ENCODE results near the gene CLIC4.
"Not testable (repeated sequence)": the region's sequence is repeated elsewhere in the genome, so short reads cannot be mapped to it uniquely, and the experiment has no call there.

Gene CLIC4

DNA sequence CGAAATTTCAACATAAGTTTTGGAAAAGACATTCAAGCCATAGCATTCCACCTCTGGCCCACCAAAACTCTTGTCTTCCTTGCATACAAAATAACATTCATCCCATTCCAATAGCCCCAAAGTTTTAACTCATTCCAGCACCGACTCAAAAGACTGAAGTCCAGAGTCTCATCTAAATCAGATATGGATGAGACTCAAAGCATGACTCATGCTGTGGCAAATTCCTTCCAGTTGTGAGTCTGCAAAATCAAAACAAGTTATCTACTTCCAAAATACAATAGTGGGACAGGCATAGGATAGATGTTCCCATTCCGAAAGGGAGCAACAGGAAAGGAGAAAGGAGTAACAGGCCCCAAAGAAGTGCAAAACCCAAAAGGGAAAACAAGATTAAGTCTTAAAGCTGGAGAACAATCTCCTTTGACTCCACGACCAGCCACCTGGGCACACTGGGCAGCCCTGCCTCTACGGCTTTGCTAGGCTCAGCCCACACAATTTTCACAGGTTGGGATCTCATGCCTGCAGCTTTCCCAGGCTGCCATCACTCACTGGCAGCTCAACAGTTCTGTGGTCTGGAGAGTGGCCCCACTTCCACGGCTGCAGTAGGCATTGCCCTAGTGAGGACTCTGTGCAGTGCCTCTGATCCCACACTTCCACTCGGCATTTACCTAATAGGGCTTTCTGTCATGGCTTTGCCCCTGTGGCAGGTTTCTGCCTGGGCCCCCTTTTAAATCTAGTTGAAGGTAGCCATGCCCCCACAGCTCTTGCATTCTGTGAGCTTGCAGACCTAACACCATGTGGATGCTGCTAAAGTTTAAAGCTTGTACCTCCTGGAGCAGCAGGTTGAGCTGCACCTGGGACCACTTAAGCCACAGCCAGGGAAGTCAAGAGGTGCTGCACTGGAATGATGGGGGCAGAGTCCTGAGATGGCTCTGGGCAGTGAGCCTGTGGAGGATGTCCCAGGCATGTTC is 133.8 kb downstream of the CLIC4 start:
- no peak for DNase-seq (ENCODE audit: low spot score)

DNA sequence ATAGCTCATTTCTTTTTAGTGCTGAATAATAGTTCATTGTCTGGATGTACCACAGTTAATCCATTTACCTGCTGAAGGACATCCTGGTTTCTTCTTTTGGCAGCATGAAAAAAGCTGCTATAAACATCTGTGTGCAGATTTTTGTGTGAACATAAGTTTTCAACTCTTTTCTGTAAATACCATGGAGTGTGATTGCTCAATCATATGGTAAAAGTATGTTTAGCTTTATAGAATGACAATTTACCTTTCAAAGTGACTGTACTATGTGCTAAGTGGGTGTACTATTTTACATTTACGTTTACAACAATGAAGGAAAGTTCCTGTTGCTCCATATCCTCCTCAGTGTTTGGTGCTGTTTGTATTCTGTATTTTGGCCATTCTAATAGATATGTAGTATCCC is 135.8 kb downstream of the CLIC4 start:
- no peak for DNase-seq (ENCODE audit: low spot score)

DNA sequence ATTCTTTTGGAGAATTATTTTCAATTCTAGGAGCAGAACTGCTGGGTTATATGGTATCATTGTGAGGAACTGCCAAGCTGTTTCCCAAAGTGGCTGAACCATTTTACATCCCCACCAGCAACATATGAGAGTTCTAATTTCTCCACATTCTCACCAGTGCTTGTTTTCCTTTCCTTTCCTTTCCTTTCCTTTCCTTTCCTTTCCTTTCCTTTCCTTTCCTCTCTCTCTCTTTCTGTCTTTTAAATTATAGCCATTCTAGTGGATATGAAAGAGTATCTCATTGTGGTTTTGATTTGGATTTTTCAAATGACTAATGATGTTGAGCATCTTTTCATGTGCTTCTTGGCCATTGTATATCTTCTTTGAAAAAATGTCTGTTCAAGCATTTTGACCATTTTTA is 139.5 kb downstream of the CLIC4 start:
- DNase-seq (ENCODE audit: low spot score), result no peak

DNA sequence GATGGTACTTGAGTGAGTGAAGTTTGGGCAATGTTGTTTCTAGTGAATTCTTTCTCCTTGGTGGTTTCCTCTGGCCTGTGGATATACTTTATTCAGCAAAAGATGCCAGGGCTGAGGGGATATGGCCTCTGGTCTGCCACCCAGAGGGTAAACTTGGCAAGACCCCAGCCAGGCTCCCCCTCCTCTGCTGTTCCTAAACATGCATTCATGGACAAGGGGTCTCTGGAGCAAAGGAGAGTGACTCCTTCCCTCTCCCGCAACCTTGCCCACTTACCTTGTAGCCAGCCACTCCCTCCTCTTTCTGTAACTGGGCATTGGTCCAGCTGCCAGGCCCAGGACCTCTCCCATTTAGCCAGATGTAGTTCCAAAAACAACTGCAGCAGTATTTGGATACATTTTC is 141.0 kb downstream of the CLIC4 start:
- DNase-seq (ENCODE audit: low spot score), result no peak

DNA sequence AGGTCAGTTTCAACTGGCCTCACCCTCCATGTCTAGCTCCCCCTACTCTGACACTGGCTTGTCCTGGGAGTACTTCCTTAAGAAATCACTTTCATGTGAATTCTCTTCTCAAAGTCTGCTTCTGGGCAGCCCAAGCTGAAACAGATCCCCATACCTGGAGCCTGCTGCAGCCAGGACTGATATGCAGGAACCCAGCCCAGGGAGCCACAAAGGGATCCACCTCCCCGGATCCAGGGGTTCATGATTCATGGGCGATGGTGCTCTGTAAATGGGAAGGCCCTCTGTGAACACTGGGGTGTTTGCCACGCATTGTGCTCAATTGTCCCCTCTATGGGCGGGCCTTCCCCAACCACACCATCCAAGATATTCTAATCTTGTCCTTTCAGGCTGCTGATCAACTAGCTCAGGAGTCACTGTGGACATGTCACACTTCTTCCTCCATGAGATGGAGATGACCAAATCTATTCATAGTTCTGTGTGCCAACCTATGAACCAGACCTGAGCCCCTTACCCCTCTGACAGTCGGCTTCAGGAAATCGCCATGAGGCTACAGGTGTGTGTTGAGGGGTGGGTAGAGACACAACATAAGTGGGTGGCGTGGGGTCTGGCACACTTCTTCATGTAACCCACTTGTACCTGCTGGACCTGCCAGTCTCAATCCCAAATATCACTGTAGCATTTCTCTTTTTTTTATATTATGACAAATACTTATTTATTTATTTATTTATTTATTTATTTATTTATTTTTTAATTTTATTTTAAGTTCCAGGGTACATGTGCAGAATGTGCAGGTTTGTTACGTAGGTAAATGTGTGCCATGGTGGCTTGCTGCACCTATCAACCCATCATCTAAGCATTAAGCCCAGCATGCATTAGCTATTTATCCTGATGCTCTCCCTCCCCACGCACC is 143.1 kb downstream of the CLIC4 start:
- no peak for DNase-seq (ENCODE audit: low spot score)

DNA sequence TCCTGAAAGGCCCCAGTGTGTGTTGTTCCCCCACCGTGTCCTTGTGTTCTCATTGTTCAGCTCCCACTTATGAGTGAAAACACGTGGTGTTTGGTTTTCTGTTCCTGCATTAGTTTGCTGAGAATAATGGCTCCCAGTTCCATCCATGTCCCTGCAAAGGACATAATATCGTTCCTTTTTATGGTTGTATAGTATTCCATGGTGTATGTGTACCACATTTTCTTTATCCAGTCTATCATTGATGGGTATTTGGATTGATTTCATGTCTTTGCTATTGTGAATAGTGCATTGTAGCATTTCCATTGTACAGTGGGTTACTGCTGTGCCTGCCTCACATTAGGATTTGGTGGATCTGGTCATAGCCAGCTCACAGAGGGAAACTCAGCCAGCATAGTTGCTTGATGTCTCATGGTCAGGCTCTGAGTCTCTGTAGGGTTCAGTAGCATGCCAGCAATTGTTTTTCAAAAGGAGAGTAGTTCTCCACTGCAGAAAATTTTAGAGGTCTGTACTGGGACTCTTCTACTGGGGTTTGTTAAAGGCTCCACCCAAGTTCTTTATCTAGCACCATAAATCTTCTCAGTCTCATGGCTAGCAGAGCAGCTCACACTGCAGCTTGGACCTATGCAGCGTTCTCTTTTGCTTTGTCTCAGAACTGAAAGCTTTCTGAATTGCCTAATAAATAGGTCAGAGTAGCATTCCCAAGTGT is 143.9 kb downstream of the CLIC4 start:
- DNase-seq (ENCODE audit: low spot score), result no peak

DNA sequence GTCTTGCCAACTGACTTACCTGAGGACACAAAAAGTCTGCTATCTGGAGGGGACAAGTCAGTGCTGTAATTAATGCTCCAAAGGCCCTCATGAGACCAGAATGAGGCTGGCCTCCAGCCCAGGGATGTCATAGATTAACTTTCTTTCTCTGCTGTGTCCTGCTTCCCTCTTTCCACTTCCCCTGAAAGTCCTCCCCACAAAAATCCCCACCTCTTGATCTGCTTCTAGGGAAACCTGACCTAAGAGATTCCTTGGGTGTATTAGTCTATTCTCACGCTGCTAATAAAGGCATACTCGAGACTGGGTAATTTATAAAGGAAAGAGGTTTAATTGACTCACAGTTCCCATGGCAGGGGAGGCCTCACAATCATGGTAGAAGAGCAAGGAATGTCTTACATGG is 145.6 kb downstream of the CLIC4 start:
- no peak for DNase-seq (ENCODE audit: low spot score)

DNA sequence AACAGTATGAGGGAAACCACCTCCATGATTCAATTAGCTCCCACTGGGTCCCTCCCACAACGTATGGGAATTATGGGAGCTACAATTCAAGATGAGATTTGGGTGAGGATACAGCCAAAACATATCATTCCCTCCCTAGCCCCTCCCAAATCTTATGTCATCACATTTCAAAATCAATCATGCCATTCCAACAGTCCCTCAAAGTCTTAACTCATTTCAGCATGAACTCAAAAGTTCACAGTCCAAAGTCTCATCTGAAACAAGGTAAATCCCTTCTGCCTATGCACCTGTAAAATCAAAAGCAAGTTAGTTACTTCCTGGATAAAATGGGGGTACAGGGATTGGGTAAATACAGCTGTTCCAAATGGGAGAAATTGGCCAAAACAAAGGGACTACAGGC is 146.1 kb downstream of the CLIC4 start:
- not testable (repeated sequence) for DNase-seq (ENCODE audit: low spot score)

DNA sequence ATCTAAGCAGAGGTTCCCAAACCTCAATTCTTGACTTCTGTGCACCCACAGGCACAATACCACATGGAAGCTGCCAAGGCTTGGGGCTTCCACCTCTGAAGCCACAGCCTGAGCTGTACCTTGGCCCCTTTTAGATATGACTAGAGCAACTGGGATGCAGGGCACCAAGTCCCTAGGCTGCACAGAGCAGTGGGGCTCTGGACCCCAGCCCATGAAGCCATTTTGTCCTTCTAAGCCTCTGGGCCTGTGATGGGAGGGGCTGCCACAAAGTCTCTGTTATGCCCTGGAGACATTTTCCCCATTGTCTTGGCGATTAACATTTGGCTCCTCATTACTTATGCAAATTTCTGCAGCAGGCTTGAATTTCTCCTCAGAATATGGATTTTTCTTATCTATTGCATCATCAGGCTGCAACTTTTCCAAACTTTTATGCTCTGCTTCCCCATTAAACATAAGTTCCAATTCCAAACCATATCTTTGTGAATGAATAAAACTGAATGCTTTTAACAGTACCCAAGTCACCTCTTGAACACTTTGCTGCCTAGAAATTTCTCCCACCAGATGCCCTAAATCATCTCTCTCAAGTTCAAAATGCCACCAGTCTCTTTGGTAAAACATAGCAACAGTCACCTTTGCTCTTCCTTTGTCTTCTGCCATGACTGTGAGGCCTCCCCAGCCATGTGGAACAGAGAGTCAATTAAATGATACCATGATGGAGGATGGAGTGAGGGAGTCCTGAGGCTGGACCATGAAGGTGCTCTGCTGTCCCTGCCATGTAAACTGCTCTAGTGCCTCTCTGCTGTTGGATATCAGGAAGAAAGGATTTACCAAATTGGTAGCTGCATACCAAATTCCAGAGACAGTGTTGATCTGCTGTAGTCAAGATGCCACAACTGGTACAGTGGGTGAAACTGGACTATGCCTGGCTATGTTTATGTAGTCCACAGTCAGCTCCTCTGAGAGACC is 147.2 kb downstream of the CLIC4 start:
- DNase-seq (ENCODE audit: low spot score), result no peak

DNA sequence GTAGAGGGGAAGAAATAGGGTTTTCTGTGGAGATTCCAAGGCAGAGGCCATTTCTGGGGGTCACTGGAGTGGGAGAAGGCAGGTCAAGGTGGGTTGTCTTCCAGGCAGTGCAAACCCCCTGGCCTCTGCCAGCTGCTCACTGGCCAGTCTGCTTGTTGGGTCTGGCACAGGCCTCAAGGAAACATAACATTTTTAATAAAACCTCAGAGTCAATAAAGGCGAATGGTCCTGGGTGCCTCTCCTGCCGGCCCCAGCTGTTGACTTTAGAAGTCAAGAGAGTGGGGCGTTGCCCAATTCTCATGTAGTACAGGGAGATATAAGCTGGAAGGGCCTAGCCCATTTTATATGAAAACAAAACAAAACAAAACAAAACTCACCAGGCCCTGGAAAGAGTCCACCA is 148.2 kb downstream of the CLIC4 start:
- no peak for DNase-seq (ENCODE audit: low spot score)

Data from putamen (tissue), 1 donor.